Renal cortex interstitium (tissue), 11 donors: Measurements from ENCODE around the gene HEXA. TPM values are rescaled to one million over a fixed set of nuclear protein-coding genes. Genes with fewer than 3 reads are reported as not detected.
"Not testable (repeated sequence)": the region's sequence is repeated elsewhere in the genome, so short reads cannot be mapped to it uniquely, and the experiment has no call there.

Source experiments
- DNase-seq, 11 donors: peaks; one replicate each; pipeline ENCODE4 v3.0.0-alpha.2; 2013; ENCODE audit warnings: low read depth in 9 of 11, low spot score in 4 of 11; ENCODE audit errors: extremely low read depth in 1 of 11
- polyA plus RNA-seq, 3 donors: library from polyadenylated mRNA; unstranded; fragments of 120-200 nt; gene quantifications; one replicate each; pipeline ENCODE4 v1.2.1, GENCODE V29; 2013; ENCODE audit not compliant: insufficient read length in 3 of 3

HEXA gene
- polyA plus RNA-seq, 3 donors = 105 to 135 (median 111) TPM

DNA sequence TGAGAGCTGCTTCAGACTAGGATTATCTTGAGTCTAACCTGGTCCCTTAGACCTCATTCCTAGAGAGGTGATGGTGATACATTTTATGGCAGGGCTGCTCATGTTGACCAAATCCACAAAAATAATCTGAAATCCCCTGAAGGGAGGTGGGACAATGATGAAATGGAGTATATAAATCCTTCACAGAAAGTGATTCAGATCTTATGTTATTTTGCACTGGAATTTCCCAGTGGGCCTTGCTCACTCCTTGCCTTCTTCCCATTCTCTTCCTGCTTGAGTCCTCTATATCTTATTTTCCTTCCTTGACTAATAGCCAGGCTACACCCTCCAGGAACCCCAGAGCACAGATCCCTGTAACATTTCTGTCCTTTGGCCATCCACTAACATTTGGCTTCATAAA, 11.9 kb upstream of the HEXA start:
- no peak for DNase-seq

DNA sequence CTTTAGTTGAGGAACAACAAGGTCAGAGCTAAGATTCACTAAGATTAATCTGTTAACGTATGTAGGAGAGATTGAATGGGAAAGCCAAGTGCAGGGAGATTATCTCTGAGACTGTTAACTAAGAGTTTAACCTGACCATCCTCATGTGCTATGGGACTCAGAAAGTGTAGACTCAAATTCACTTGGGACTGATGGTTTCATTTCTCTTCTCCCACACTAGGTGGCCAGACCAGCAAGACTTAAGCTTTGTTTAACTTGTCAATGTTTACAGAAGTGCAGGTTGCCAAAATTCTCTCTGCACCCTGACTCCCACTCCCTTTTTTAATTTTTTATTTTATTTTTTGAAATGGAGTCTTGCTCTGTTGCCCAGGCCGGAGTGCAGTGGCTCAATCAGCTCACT, 6.3 kb upstream of the HEXA start:
- DNase-seq = no peak

- no peak for DNase-seq
Observed at GRCh38 chr15:72380743-72381142, 4.9 kb upstream of the HEXA start.

DNA sequence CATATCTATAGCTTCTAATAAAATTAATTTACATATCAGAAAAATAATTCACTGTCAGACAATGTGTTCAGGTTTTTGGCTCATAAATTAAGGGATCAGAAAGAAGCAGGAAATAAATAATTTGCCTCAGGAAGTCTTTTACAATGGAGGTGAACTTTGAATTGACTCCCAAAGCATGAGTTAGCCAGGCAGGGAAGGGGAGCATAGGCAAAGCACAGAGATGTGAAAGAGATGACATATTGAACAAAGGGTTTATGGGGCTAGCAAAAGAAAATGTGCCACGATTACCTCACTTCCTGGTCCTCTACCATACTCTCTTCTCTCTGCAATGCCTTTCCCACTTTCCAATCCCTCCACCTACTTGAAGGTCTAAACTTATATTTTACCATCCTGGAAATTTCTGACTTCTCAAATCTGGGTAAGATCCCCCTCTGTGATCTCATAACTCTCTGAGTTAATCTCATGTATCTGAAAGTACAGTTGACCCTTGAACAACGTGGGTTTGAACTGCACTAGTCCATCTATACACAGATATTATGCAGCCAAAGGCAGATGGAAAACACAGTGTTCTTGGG, 4.1 kb upstream of the HEXA start:
- DNase-seq = no peak

DNA sequence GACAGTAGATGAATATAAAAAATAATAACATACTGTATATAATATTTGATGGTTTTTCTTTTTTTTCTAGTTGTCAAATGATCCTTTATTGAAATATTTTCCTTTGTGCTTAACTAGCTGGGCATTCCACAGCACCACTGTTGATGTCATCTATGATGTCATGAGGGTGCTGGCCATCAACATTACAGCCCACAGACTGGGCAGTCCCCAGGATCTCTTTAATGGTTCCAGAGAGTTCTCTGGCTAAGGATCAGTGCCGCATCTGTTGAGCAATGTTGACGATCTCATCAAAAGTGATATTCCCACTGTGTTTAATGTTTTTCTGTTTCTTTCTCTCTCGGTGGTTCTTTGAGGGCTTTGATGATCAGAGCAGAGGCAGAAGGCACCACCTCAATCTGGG, 3.3 kb upstream of the HEXA start:
- not testable (repeated sequence) for DNase-seq

DNA sequence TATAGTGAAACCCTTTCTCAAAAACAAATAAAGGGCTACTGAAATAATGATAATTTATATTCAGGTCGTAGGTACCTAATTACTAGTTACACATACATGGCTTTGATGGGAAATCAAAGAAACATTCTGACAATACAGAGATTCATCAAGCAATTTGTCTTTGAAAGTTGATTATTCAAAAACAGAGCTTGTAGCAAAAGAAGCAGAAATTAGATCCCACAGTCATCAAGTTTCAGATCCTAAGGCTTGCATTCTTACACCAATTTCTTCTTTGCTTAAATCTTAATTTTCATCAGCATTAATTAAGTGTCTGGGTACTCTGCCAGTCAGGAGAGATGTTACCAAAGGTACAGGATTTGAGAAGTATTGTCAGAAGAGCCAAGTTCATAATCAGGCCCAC, 1.5 kb upstream of the HEXA start:
- no peak for DNase-seq

DNA sequence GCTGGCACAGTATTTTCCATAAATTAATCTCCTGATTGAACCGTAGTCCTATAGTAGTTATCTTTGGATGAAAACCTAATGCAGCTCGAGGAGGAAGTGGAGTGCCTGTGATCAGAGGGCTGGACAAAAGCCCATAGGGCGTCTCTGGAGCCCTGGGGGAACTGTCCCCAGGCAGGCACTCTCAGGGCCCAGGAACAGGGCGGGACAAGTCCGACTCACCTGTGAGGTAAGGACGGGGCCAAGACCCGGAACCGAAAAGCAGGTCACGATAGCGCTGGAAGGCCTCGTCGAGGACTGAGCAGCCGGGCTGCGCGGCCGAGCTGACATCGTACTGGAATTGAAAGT, 341 bp downstream of the HEXA start:
- no peak for DNase-seq

GRCh38 chr15:72372361-72372760, 3.5 kb downstream of the HEXA start:
- DNase-seq = no peak

GRCh38 chr15:72369964-72370363, 5.8 kb downstream of the HEXA start:
- no peak for DNase-seq

GRCh38 chr15:72368899-72369298, 6.9 kb downstream of the HEXA start:
- DNase-seq = no peak

DNA sequence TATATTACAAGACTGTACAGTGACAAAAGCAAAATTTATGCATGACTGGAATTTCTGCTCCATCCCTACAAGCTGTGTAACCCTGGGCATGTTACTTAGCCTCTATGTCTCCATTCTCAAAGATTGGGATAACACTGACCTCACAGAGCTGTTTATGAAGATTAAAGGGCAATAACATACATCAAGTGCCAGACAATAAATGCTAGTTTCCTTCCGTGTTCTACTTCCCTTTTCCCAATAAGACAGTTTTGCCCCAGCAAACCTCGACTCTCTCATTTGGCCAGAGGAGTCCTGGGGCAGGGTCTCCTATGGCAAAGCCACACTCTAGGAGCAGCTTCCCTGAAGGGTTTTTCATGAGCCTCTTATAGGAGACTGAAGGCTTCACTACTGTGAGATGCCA, 7.5 kb downstream of the HEXA start:
- DNase-seq = no peak

DNA sequence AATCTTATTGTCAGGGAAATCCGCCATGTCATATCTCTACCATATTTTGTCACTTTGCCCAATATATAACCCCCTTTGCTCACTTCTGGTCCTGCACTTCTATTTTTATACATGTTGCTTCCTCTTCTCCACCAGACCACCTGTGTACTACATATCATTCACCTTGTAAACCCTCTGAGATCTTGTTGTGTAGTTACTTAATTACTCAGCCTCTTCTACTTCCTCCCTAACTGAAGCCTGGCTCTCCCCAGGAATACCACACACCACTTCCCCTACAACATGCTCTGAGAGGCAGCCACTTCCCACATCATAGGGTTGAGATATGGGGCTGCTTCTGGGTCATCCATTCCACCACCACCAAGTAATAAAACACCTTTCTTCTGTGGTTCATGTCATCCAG, 10.0 kb downstream of the HEXA start:
- no peak for DNase-seq

DNA sequence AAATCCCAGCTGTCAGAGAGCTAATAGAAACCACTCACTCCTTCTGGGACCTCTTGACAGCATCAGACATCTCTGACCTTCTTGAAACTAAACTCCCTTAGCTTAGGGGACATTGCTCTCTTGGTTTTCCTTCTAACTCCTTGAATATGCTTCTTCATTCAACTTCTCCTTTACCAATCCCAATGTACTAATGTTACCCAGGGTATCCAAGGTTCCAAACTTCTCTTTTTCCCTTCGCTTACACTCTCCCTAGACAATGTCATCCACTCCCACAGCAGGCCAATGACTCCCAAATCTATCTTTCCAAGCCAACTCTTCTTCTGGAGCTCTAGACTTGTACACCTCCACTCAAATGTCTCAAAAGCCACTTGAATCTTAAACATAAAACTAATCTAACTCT, 14.6 kb downstream of the HEXA start:
- DNase-seq = no peak

- peak in 2 of 11 donors; percentile 30 to 34 for DNase-seq
Observed at GRCh38 chr15:72358650-72359171, 17.1 kb downstream of the HEXA start.

DNA sequence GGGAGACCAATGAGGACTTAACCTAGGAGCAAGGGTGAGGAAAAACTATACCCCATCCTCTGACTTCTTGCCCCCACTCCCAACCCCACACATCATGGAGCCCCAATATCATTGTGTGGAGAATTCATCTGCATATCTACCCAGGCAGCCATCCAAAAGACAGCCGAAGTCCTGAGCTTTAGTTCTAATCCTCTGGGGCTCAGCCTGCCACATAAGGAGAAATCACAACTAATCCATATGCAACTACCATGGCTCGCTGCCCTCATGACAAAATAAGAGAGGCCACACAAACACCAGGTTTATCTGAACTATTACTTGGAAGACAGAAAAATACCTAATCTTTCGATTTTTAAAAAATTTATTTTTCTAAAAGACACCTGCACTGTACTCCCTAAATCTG, 17.7 kb downstream of the HEXA start:
- no peak for DNase-seq

GRCh38 chr15:72354496-72354895, 21.3 kb downstream of the HEXA start:
- no peak for DNase-seq

DNA sequence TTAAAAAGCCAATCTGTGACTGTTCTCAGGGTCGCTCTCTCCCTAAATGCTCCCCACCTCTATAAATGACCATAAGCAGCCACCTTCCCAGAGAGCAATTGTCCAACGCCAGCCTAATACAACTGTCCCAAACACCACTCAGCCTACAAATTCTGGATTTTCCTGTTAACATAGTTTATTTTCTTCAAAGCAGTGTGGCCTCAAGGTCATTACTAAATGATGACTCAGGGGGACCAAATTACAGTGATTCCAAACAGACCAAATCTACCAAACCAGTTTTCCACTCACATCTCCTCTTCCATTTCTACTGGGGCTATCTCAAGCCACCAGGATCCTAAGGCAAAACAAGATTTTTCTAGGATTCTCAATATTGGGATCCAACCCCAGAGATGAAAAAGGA, 22.5 kb downstream of the HEXA start:
- no peak for DNase-seq

- DNase-seq = no peak
Observed at GRCh38 chr15:72345806-72346205, 30.0 kb downstream of the HEXA start.

DNA sequence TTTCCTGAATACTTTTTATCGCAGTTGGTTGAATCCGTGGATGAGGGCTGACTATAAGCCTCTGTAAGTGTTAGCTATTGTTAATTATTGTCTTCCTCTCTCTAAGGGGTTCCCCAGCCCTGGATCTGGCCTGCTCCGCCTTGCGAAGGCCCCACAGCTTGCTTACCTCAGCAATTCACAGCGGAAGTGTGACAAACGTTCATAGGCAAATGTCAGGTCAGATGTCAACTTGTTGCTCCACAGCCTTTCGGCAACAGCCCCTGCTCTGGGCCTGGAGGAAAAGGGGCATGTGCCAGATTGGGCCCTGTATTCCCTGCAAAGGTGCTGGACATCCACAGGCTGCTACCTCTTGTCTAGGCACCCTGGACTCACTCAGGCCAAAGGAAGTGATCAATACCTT, 30.5 kb downstream of the HEXA start:
- DNase-seq = no peak

DNA sequence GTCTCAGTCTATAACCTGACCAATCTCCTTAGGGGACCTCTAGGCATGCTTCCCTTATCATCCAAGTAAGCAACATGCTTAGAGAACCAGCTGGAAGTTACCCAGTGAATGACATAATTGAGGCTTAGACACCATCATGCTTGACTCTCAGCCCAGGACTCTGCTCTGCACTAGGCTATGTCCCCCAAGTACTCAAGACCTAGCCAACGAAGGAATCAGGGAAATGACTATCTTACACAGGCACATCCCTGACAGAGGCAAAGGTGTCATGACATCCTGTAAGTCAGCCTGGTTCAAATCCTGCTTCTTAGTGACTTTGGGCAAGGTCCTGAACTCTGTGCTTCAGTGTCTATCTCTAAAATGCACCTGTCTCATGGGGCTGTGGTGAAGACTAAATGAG, 31.2 kb downstream of the HEXA start:
- DNase-seq = no peak

DNA sequence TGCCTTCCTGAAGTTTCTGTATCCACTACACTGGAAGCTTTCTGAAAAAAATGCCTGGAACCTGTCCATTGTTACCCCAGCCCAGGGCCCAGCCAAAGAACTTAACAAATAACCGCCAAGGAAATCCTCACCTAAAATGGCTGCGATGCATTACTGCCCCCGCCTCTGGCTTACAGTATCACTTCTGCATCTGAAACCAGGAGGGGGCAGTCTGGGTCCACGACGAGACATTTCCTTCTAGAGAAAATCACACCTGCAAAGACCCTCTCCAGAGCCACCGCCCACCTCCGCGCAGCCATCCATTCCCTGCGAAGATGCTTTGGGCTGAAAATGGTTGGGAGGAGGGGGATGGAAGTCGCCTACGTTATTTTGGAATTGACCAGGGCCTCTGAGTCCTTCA, 33.4 kb downstream of the HEXA start:
- DNase-seq = peak in 1 of 11 donors; percentile 39

DNA sequence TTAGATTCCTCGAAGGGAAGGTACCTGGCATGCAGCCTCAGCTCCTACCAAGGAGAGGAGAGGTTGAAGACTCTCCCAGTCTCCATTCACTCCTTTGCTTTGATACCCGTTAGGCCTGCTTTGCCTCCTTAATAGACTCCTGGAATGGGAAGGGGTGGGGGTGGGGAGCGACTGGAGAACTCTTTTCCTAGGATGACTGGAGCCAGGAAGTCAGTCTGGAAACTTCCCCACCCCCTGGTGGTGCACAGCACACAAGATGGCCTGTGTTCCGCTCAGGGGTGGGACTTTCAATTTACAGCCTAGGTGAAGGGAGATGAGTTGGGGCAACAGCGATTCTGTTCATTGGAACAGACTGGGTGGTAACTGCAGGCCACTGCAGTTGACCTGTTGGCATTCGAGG, 34.5 kb downstream of the HEXA start:
- DNase-seq = no peak
